ENCODE data around the gene RASGEF1C. TPM values are rescaled to one million over a fixed set of nuclear protein-coding genes. Genes with fewer than 3 reads are reported as not detected.

Gene RASGEF1C
- total and polyA plus RNA-seq, 2 of the 13 experiments (the other 11 are each of a cell fraction or from before 2014, with no cell fraction given), result not detected

DNA sequence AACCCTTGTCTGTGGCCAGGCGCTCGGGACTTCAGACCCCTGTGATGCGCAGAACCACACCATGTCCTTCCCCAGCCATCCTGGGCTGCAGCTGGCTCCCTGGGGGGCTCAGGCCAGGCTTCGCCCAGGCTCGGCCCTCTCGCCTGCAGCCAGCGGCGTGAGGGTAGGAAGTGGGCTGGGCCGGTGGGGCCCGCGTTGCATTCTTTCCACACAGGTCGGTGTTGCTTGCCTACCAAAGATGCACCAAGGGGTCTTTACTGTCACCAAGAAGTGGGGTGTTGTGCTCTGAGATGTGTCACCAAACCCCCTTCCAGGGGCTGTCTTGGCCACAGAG lies 89.1 kb downstream of the RASGEF1C start:
- no peak for FAIRE-seq
- no TSS peak for BruUV-seq (replicated peaks)

More for the DNA sequence above, 89.1 kb downstream of the RASGEF1C start:
- TF ChIP-seq, protein P1, sequence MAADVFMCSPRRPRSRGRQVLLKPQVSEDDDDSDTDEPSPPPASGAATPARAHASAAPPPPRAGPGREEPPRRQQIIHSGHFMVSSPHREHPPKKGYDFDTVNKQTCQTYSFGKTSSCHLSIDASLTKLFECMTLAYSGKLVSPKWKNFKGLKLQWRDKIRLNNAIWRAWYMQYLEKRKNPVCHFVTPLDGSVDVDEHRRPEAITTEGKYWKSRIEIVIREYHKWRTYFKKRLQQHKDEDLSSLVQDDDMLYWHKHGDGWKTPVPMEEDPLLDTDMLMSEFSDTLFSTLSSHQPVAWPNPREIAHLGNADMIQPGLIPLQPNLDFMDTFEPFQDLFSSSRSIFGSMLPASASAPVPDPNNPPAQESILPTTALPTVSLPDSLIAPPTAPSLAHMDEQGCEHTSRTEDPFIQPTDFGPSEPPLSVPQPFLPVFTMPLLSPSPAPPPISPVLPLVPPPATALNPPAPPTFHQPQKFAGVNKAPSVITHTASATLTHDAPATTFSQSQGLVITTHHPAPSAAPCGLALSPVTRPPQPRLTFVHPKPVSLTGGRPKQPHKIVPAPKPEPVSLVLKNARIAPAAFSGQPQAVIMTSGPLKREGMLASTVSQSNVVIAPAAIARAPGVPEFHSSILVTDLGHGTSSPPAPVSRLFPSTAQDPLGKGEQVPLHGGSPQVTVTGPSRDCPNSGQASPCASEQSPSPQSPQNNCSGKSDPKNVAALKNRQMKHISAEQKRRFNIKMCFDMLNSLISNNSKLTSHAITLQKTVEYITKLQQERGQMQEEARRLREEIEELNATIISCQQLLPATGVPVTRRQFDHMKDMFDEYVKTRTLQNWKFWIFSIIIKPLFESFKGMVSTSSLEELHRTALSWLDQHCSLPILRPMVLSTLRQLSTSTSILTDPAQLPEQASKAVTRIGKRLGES (CRISPR knock-in tag; IDR thresholded peaks at IDR 0.05; ENCODE audit: borderline replicate concordance), result no peak
- TF ChIP-seq, protein P2, sequence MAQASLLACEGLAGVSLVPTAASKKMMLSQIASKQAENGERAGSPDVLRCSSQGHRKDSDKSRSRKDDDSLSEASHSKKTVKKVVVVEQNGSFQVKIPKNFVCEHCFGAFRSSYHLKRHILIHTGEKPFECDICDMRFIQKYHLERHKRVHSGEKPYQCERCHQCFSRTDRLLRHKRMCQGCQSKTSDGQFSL (CRISPR knock-in tag; IDR thresholded peaks at IDR 0.05), result no peak
- TF ChIP-seq ZNF24 (IDR thresholded peaks at IDR 0.05) (no peak), ZBTB42 (CRISPR knock-in tag; IDR thresholded peaks at IDR 0.05) (no peak), SNRNP70 (IDR thresholded peaks at IDR 0.05; ENCODE audit: low read depth, low read length) (no peak), KDM6A (CRISPR knock-in tag; IDR thresholded peaks at IDR 0.05; ENCODE audit: low read depth) (no peak), GPN1 (CRISPR knock-in tag; IDR thresholded peaks at IDR 0.05; ENCODE audit: borderline replicate concordance) (no peak), TAF15 (IDR thresholded peaks at IDR 0.05; ENCODE audit: low read depth, low read length, poor library complexity, severe bottlenecking) (no peak)
- TF ChIP-seq, protein P3, sequence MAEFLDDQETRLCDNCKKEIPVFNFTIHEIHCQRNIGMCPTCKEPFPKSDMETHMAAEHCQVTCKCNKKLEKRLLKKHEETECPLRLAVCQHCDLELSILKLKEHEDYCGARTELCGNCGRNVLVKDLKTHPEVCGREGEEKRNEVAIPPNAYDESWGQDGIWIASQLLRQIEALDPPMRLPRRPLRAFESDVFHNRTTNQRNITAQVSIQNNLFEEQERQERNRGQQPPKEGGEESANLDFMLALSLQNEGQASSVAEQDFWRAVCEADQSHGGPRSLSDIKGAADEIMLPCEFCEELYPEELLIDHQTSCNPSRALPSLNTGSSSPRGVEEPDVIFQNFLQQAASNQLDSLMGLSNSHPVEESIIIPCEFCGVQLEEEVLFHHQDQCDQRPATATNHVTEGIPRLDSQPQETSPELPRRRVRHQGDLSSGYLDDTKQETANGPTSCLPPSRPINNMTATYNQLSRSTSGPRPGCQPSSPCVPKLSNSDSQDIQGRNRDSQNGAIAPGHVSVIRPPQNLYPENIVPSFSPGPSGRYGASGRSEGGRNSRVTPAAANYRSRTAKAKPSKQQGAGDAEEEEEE (CRISPR knock-in tag; IDR thresholded peaks at IDR 0.05; ENCODE audit: borderline replicate concordance), result no peak
- TF ChIP-seq, protein P4, sequence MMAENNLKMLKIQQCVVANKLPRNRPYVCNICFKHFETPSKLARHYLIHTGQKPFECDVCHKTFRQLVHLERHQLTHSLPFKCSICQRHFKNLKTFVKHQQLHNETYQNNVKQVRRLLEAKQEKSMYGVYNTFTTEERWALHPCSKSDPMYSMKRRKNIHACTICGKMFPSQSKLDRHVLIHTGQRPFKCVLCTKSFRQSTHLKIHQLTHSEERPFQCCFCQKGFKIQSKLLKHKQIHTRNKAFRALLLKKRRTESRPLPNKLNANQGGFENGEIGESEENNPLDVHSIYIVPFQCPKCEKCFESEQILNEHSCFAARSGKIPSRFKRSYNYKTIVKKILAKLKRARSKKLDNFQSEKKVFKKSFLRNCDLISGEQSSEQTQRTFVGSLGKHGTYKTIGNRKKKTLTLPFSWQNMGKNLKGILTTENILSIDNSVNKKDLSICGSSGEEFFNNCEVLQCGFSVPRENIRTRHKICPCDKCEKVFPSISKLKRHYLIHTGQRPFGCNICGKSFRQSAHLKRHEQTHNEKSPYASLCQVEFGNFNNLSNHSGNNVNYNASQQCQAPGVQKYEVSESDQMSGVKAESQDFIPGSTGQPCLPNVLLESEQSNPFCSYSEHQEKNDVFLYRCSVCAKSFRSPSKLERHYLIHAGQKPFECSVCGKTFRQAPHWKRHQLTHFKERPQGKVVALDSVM (CRISPR knock-in tag; IDR thresholded peaks at IDR 0.05), result no peak
- TF ChIP-seq, protein P5, sequence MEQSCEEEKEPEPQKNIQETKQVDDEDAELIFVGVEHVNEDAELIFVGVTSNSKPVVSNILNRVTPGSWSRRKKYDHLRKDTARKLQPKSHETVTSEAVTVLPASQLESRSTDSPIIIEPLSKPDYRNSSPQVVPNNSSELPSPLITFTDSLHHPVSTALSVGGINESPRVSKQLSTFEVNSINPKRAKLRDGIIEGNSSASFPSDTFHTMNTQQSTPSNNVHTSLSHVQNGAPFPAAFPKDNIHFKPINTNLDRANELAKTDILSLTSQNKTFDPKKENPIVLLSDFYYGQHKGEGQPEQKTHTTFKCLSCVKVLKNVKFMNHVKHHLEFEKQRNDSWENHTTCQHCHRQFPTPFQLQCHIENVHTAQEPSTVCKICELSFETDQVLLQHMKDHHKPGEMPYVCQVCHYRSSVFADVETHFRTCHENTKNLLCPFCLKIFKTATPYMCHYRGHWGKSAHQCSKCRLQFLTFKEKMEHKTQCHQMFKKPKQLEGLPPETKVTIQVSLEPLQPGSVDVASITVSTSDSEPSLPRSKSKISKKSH (CRISPR knock-in tag; IDR thresholded peaks at IDR 0.05; ENCODE audit: borderline replicate concordance), result no peak
- TF ChIP-seq, protein P6, sequence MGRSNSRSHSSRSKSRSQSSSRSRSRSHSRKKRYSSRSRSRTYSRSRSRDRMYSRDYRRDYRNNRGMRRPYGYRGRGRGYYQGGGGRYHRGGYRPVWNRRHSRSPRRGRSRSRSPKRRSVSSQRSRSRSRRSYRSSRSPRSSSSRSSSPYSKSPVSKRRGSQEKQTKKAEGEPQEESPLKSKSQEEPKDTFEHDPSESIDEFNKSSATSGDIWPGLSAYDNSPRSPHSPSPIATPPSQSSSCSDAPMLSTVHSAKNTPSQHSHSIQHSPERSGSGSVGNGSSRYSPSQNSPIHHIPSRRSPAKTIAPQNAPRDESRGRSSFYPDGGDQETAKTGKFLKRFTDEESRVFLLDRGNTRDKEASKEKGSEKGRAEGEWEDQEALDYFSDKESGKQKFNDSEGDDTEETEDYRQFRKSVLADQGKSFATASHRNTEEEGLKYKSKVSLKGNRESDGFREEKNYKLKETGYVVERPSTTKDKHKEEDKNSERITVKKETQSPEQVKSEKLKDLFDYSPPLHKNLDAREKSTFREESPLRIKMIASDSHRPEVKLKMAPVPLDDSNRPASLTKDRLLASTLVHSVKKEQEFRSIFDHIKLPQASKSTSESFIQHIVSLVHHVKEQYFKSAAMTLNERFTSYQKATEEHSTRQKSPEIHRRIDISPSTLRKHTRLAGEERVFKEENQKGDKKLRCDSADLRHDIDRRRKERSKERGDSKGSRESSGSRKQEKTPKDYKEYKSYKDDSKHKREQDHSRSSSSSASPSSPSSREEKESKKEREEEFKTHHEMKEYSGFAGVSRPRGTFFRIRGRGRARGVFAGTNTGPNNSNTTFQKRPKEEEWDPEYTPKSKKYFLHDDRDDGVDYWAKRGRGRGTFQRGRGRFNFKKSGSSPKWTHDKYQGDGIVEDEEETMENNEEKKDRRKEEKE (IDR thresholded peaks at IDR 0.05), result no peak
- Histone ChIP-seq H3K4me2 (ENCODE audit: low read depth, low read length) (no peak overlapping the region), H3K9me3 (ENCODE audit: low read length) (no peaks in the 10 kb centered on the region), H3K4me3 (replicated peaks in 1 of 3; ENCODE audit: insufficient read depth in 1 of 3, low read depth in 2 of 3, low read length in 3 of 3) (no peak overlapping the region), H3K4me1 (ENCODE audit: insufficient read depth, low read length) (no peaks in the 10 kb centered on the region), H3K27me3 (ENCODE audit: control insufficient read depth in 1 of 2, insufficient read depth in 2 of 2, low read length in 2 of 2) (peaks cover 0 to 27% of the 10 kb centered on the region in 2 experiments; a peak in 2 of 5 replicates), H4K20me1 (ENCODE audit: insufficient read depth, low read length) (no peaks in the 10 kb centered on the region), H3K79me2 (ENCODE audit: insufficient read depth, low read length) (no peaks in the 10 kb centered on the region), H2AFZ (ENCODE audit: low read length) (no peak overlapping the region), H3K9ac (ENCODE audit: insufficient read depth, low read depth, low read length) (no peak overlapping the region), H3K36me3 (replicated peaks in 1 of 2; ENCODE audit: control insufficient read depth in 1 of 2, insufficient read depth in 2 of 2, low read length in 2 of 2) (no peaks in the 10 kb centered on the region), H3K27ac (ENCODE audit: extremely low read length, insufficient read depth, low read length) (no peak overlapping the region)
- no peak for ATAC-seq
- intact Hi-C loops (cut with micrococcal nuclease; ENCODE audit: unreplicated experiment) (loop anchor here (10.0 kb wide), 2 partner anchors 85 to 205 kb away; partner anchors contain the start of gene RASGEF1C), in situ Hi-C loops (cut with HindIII; ENCODE audit: extremely low pct_ligation_motif_present, low pct_unique_long_range_greater_than_20kb) (no loop called here)
- POLR2A ChIA-PET, result no interaction called here
- WGBS (ENCODE audit: low lambda C conversion rate), result 60% methylated on average over 10 of the region's 12 CpGs
- CTCF ChIA-PET (ENCODE audit: low intra/inter-chr PET ratio, low total read pairs), result no interaction called here
- DNase-seq (ENCODE audit: low spot score), result no peak
